Activated T-helper 1 cell treated with anti-CD3 and anti-CD28 coated beads, Interleukin-2, amount 50 U/mL, for 16 hours (primary cell): ENCODE results near the gene CCDC27.

ENCODE experiments used
- DNase-seq, 2 donors: peaks; one replicate each; pipeline ENCODE4 v3.0.0-alpha.2; 2020; ENCODE audit warnings: low read depth in 1 of 2, low spot score in 1 of 2

The CCDC27 gene

DNA sequence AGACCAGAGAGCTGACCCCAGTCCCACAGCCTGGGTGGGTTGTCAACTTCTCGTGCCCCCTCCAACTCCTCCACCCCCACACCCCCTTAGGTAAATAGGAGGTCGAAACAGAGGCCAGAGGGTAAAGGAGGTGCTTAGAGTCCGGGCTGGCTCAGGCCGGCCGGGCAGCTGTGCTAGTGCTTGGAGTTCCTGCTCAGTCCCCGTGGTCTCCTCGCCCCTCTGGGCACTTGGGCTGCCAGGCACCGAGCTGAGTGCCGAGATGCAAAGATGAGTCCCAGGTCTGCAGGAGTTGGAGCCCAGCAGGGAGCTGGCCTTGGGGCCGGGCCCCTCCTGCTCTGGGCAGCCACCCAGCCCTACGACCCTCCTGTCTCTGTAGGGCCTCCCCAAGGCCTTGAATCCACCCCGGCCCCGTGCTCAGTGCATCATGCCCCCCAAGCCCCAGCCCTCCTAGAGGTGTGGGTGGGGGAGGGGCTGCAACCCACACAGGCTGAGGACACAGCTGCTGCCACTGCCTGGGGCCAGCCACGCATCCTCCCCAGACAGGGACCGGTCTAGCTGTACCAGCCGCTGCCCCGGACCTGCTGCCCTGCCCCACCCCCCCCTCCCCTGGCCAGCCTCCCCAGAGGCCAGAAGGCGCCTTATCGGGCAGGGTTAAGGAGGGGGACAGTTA is 22.2 kb downstream of the CCDC27 start:
- no peak for DNase-seq

DNA sequence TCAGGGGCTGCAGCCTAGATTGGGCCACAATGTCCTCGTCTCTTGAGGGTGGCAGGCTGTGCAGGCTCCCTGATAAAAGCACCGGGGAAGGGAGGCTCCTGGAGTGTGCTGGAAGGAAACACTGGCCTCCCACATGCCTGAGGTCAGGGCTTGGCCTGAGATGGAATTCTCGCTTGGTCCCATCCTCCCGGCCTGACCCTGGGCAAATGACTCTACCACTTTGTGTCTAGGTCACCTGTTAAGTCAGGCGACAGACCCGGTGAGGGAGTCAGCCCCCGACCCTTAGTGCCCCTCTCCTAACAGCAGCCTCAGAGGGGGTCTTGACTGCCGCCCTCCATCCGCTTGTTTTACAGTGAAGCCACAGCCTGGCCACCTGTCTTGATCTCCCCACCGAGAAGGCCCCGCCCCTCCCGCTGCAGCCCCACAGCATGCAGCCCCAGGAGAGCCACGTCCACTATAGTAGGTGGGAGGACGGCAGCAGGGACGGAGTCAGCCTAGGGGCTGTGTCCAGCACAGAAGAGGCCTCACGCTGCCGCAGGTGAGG is 22.8 kb downstream of the CCDC27 start:
- DNase-seq: no peak

DNA sequence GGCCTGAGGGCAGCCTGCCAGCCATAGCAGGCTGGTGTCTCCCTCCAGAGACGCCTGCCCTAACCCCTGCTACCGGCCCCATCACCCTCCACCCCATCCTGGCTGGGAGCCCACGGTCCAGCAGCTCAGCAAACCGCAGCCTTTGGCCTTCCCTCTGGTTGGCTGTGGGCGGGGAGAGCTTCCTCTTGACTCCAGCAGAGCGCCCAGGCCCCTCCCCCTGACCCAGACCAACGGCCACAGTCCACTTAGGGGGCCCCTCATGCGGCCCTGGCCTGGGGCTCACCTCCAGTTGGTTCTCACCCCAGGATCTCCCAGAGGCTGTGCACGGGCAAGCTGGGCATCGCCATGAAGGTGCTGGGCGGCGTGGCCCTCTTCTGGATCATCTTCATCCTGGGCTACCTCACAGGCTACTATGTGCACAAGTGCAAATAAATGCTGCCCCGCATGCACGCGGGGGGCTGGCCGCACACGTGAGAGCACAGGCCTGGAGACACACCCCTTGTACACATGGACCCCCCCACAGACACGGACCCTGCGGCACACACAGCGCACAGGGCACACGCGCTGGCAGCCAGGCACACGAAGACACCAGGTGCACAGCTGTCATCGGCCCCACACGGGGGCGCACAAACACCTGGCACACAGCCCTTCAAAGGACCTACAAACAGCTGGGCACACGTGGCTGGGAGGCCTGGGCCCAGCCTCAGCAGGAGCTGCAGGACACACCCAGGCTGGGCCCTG is 23.4 kb downstream of the CCDC27 start:
- no peak for DNase-seq

DNA sequence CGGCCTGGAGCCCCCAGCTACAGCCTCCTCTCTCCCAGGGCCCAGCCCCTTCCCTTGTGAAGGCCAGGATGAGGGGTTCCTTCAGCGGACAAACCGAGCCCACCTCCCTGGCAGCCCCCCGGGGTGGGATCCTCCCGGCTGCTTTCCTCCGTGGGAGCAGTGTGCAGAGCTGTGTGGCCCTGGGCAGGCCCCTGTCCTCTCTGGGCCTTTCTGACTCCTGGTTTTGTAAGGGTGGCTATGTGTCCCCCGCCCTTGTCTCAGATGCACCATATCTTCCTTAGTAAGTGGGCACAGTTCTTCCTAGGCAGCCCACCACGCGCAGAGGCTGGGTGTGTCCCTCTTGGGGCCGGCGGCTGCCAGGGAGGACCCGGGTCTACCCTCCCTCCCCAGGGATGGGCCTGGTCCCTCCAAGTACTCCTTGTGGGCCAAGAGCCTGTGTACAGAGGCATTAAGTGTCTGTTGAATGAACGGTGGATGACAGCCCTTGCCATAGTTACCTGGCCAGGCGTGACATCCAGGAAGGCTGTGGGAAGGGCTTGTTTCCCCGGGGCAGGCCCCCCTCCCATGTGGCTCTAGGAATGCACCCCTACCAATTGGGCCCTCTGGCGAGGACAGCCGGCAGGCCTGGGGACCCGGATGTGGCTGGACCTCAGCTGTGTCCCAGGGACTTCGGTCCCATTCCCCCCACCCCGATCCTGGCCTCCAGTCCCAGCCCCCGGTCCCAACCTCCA is 24.1 kb downstream of the CCDC27 start:
- no peak for DNase-seq

DNA sequence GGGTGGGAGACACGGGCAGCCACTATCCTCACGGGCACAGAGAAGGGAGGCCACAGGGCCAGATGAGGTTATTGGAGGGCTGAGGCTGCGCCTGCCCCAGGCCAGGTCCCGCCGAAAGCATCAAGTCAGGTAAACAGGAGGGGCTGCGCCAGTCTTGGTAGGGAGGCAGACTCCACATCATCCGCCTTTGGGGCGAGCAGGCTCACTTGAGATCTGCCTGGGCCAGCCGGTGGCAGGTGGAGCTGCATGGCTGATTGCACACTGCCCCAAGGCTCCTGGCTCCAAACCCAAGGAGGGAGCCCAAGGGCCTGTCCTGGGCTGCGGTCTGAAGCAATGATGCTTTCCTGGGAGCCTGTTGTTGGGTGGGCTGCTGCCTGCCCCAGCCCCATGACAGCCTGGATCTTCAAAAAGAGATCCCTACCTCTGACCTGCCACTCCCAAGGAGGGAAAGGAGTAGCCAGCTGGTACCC is 24.9 kb downstream of the CCDC27 start:
- no peak for DNase-seq

DNA sequence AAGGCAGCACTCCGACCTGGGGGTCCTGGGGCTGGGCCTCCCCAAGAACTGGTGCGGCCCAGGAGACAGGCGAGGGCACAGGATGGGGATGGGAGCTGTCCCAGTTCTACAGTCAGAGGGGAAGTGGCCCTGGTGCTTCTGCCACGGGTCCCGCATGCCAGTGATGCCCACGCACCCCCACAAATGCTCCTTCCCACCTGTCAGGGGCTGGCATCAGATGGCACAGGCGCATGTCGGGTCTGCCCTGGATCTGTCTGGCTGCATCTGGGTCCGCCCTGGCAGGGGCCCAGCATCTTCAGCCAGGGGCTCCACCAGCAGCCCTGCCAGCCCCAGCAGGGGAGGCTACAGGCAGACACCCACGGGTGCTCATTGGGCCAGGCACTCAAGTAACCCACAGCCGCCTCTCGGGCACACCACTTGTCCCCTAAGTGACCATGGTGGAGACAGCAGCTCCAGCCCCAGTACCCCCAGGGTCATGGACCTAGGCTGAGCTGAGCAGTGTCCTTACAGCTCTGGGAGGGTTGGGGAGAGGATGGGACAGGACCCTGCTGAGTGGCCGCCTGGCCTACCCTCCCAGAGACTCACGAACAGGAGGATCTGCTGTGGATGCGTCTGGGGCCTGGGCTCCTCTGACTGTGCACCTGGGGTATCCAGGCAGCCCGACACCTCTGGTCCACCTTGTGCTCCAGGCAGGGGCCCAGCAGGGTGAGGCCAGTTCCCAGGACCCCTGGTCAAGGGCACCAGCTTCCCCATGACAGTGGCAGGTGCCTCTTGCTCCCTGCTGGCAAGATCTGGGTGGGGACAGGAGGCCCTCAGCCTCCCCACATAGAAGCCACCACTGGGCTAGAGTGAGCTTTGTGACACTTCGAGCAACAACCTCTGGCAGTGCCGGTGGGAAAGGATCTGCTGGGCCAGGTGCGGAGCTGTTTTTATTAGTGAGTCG is 25.7 kb downstream of the CCDC27 start:
- no peak for DNase-seq

DNA sequence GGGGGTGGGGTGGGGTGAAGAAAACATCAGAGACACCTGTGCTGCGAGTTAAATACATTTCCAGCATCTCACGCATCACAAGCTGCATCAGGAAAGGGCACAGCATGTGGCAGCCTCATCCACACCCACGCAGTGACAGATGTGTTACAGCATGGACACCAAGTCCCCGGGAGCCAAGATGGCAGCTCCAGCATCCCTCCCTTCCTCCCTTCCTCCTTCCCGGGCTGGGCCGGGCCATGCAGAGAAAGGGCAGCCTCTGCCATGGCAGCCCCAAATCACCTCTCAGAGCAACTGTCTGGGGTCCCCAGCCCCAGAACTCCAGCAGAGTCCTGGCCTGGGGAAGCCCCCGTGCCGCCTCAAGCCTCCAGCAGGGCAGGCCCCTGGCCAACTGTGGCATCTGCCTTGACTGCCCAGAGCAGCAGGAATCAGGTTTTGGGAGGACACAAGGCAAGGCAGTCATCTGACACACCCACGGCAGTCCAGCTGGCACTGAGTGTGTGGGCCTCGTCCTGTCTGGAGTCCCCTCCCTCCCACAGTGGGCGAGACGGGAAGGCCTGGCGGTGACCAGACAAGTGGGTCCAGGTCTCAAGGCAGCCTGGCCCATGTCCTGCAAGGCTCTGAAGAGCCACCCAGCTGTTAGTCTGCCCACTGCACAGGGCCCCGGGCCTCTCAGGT is 26.5 kb downstream of the CCDC27 start:
- DNase-seq: no peak

DNA sequence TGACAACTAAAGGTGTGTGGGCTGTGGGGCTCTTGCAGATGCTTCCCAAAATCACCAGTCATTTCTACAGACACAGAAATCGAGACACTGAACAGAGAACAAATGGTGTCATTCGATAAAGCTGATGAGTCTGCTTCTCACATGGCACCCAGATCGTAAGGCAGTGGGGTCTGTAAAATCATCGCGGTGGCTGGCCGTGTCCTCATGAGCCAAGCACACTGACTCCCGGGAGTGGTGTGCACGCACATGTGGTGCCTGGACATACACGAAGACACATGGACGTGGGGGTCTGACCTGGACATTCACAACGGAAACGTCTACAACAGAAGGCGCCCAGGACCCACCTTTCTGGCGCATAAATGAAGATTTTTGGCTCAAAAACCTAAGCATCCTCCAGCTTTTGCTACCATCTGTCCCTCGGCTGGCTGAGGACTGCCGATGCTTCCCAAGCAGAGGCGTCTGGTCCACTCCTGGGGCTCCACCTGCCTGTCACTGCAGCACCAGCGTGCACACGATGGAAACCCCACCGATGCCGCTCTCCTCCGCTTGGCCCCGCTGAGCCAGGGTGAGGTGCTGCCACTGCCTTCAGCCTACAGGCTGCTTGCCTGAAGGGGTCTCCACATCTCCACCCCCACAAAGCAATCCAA is 27.1 kb downstream of the CCDC27 start:
- DNase-seq: no peak

DNA sequence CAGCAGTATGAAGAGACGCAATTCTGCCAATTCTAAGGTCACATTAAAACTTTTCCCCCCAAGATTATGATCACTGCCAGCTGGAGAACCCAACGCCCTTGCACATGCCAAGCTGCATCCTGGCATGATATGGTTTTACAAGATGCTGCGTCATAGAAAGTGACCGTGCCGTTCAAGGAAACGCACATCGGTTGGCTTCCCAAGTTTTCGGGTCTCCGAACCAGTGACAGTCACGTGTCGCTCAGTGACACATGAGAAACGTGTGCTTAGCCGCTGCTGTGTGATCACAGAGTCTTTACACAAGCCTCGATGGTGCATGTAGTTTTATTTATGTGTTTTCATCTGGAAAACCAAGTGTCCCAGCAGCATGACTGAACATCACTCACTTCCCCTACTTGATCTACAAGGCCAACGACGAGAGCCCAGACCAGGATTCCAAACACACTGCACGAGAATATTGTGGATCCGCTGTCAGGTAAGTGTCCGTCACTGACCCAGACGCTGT is 27.7 kb downstream of the CCDC27 start:
- no peak for DNase-seq

DNA sequence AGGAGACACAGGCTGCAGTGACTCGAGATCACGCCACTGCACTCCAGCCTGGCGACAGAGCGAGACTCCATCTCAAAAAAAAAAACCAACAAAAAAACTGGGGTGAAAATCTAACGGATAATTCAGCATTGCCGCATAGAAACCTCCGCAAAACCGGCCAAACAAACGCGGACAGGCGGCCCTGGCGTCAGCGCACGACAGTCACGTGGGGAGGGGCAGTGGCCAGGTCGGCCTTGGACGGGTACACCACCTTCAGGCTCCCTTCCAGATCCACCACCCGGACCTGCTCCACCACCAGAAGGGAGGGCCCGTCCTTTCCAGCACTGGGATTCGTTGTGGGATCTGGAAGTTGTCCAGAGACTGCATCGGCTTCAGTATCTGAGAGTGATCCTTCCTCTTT is 28.7 kb downstream of the CCDC27 start:
- DNase-seq: no peak

DNA sequence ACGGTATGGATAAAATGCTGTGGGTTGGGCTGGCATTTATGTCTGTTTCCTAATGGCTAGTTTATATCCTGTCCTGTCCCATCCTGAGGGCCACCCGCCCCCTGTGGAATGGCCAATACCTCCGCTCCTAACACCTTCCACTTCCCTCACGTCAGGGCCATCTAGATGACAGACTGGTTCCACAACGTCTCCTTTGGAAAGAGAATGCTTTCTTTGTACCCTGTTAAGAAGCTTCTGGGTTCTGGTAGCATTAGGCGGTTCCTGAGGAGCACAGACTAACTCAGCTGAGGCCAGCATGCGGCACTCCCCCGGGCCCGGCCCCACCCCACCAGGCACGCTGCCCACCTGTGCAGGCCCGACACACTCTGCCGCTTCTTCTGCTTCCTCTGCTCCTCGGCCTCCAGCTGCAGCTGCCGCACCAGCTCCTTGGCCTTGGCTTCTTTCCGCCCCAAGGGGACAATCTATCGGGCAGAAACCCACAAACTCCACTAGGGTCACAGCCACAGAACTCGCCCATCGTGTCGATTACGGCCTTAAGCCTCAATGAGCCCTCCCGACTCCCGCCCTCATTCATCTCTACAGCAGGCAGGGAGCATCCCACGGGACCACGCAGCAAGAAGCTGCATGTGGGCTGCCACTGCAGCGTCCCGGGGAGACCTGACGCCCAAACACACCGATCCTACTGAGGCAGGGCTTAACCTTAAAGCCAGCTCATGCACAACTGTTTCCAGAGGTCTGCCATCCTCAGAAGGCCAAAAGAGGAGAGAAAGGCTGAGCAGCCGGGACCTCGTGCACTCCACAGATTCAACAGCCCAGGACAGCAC is 31.6 kb downstream of the CCDC27 start:
- DNase-seq: no peak

DNA sequence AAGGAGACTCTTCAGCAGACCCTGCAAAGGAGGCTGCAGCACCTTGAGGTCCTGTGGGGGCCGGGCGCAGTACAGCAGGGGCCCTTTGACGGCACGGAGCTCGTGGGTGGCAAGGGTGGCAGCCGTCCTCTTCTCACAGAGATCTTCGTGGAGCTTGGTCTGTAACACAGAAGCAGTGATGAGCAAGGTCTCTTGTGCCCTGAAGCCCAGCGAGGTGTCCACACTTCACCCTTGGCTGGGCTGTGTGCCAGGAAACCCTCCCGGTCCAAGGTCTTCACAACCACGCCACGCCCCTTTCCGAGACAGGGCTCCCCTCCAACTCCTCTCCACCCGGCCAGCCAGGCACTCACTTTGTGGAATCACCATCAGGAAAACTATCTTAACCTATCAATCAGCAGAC is 32.8 kb downstream of the CCDC27 start:
- no peak for DNase-seq

DNA sequence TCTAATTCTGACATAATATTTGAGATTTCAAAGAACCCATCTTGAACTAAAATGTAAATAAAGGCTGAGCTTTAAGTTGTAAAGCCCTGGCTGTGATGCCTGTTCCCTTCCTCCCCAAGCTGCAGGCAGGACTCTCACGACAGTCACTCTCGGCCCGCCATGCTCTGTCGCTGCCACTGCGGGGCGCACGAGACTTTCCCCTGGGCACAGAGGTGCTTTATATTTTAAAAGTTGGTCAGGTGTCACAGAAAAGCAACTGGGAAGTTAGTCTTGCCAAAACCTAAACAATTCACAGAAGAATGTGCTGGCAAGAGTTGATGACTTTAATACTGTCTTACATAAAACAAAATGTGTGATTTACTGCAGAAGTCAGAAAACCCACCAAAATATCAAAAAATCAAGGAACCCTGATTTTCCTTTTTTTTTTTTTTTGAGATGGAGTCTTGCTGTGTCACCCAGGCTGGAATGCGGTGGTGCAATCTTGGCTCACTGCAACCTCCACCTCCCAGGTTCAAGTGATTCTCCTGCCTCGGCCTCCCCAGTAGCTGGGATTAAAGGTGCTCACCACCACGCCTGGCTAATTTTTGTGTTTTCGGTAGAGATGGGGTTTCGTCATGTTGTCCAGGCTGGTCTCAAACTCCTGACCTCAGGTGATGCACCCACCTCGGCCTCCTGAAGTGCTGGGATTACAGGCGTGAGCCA is 33.4 kb downstream of the CCDC27 start:
- DNase-seq: no peak

DNA sequence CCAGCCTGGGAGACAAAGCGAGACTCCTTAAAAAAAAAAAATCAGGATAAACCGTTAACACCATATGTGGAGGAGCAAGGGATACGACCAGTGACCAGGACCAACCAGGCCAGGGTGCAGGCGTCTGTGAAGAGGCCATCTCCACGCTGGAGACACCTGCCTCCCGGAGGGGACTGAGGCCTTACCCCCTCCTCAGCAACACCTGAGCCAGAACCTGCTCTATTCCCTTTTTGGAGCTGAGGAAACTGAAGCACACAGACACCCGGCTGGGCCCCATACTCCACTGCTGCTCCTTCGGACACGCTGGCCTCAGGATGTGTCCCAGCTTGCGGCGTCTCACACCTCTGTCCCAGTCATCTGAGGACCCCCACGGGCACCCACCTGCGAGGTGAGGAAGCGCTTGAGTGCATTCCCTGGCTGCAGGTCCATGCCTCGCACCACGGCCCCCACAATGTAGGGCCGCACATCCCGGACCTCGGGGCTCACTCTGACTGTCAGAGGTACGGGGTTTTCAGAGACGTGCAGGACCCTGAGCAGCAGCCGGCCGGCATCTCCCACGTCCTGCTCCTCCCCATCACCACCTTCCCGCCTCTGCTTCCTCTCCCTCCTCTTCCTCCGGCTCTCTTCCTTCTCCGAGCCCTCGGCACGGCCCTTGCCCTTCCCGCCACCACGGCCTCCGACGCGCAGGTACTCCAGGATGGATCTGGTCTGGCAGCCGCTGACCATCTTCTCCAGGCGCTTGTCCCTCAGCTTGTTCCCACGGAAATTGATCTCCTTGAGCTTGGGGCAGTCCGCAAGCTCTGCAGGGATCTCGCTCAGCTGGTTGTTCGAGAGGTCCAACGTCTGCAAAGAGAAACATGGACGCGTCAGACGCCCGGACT is 34.5 kb downstream of the CCDC27 start:
- no peak for DNase-seq

DNA sequence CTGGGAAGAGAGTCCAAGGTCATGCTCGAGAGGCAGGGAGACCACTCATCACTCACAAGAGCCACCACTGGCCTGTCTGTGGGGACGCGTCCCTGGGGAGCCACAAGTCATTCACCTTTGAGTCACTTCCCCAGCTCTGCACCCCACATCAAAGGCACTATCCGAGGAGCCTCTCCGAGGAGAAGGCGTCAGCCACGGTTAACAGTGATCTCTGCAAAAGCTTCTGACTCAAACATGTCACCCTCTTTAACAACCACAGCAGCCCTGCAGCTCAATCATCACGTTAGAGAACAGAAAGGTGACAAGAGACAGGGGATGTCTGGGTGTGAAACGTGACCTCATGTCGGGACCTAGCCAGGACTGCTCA is 35.1 kb downstream of the CCDC27 start:
- no peak for DNase-seq

DNA sequence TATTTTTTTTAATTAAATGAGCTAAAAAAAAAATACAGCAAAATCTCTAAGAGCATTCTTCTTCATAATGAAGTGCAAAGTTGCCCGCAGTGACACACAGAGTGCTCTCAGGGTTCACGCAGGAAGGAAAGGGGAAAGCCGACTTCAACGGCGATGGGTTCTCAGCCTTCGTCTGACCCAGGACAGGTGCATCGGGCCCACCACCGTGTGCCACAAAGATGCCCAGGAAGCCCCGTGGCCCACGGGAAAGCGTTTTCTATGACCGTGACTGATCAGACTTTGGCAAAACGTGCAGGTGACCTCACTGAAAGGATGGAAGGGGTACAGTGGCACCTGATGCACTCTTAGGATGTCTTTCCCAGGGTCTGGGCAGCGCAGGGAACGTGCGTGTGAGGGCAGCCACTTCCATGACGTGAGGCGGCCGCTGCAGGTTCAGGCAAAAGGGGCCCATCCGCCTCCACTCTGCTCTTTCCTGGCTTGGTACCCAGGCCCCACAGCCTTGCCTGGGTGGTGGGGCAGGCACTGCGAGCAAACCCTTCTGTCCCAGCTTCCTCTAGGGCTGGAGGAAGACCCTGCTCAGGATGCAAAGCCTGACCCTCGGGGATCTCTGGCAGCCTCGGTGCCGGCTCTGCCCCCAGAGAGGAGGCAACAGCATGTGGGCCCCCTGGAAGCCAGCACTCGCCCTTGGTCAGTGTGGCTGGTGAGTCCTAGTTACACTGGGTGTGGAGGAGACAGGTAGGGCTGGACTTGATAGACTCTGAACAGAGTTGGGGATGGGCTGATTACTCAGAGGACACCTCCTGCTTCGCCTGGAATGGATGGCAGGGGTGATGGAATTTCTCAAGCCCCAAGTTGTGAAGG is 35.7 kb downstream of the CCDC27 start:
- DNase-seq: no peak
